HepG2 (cell line): ENCODE measurements around the gene SIK3. TPM values are rescaled to one million over a fixed set of nuclear protein-coding genes. Genes with fewer than 3 reads are reported as not detected.

Experiments
- ASH2L ChIP-seq: fragments of 300-600, 200-600 bp; sonication (generic); IDR thresholded peaks from 2 replicates; pipeline ENCODE4 v1.7.0; 2017; ENCODE audit warnings: low read depth, mild to moderate bottlenecking, moderate library complexity, mixed read lengths, low read length; ENCODE audit not compliant: insufficient read length
- ETV5 ChIP-seq: IDR thresholded peaks from 2 replicates; pipeline ENCODE4 v1.6.1; 2018; ENCODE audit warnings: missing biosample characterization, missing genetic modification reagents, inconsistent platforms, borderline replicate concordance
- KLF12 ChIP-seq: sonication (generic); formaldehyde crosslinking; IDR thresholded peaks from 2 replicates; pipeline ENCODE4 v1.4.0; 2020; ENCODE audit warnings: missing genetic modification reagents, borderline replicate concordance
- LCORL ChIP-seq, 2 experiments: fragments of 450-650 bp in 1 of 2; sonication (generic) in 1 of 2; formaldehyde crosslinking in 1 of 2; IDR thresholded peaks; 2 replicates each; pipeline versions ENCODE4 v1.5.0 to v1.6.1; 2017 to 2020; ENCODE audit warnings: antibody characterized with exemption in 1 of 2, missing genetic modification reagents in 1 of 2
- MYC ChIP-seq: sonication (generic); formaldehyde crosslinking; IDR thresholded peaks from 2 replicates; pipeline ENCODE4 v1.9.0; 2021; ENCODE audit warnings: missing genetic modification reagents, borderline replicate concordance
- REPIN1 ChIP-seq: sonication (generic); formaldehyde crosslinking; IDR thresholded peaks from 2 replicates; pipeline ENCODE4 v1.8.0; 2022; ENCODE audit warnings: missing genetic modification reagents, low read depth, mild to moderate bottlenecking, borderline replicate concordance
- SALL1 ChIP-seq: sonication (generic); formaldehyde crosslinking; IDR thresholded peaks from 2 replicates; pipeline ENCODE4 v1.8.0; 2022; ENCODE audit warnings: mild to moderate bottlenecking, missing genetic modification reagents
- SIN3A ChIP-seq: IDR thresholded peaks from 2 replicates; pipeline ENCODE4 v1.6.1; 2011; ENCODE audit warnings: low read depth, mild to moderate bottlenecking, control low read depth, low read length, borderline replicate concordance
- SOX6 ChIP-seq, 2 experiments: fragments of 450-650 bp in 1 of 2; sonication (generic) in 1 of 2; formaldehyde crosslinking in 1 of 2; IDR thresholded peaks; 2 replicates each; pipeline versions ENCODE4 v1.4.0 to v1.6.1; 2017 to 2020; ENCODE audit warnings: antibody characterized with exemption in 1 of 2, mild to moderate bottlenecking in 1 of 2, missing genetic modification reagents in 1 of 2
- ZSCAN30 ChIP-seq: sonication (generic); formaldehyde crosslinking; IDR thresholded peaks from 2 replicates; pipeline ENCODE4 v1.5.0; 2020; ENCODE audit warnings: mild to moderate bottlenecking, missing genetic modification reagents
- polyA plus RNA-seq, 8 experiments: library from polyadenylated mRNA; depleted of rRNA in 3 of 8; stranded (reverse) in 7 of 8; unstranded in 1 of 8; fragments of >200 nt; fragmentation: Illumina TruSeq in 4 of 8; extraction: Trizol in 4 of 8; gene quantifications; 2 replicates each; pipeline versions ENCODE4 v1.2.1 to v1.2.3, GENCODE V29; 2011 to 2016; ENCODE audit warnings: low read depth in 4 of 8, missing spikeins in 1 of 8, mixed read lengths in 1 of 8; ENCODE audit not compliant: insufficient read depth in 1 of 8
- total RNA-seq, 5 experiments: library from RNA; depleted of rRNA; stranded (reverse); fragments of >200 nt; fragmentation: Illumina TruSeq; extraction: Trizol; gene quantifications; 2 replicates each; pipeline ENCODE4 v1.2.3, GENCODE V29; 2016; ENCODE audit warnings: low read depth in 1 of 5
- TF ChIP-seq, protein P1 (sequence below): sonication (generic); formaldehyde crosslinking; IDR thresholded peaks from 2 replicates; pipeline ENCODE4 v1.5.1; 2020; ENCODE audit warnings: mild to moderate bottlenecking, missing genetic modification reagents
- TF ChIP-seq, protein P2 (sequence below): IDR thresholded peaks from 2 replicates; pipeline ENCODE4 v1.6.1; 2016; ENCODE audit warnings: missing compliant biosample characterization, missing genetic modification reagents, borderline replicate concordance
- TF ChIP-seq, protein P3 (sequence below): sonication (generic); formaldehyde crosslinking; IDR thresholded peaks from 2 replicates; pipeline ENCODE4 v1.8.1; 2023; ENCODE audit warnings: mild to moderate bottlenecking, missing genetic modification reagents
- TF ChIP-seq, protein P4 (sequence below): sonication (generic); formaldehyde crosslinking; IDR thresholded peaks from 2 replicates; pipeline ENCODE4 v1.5.0; 2020; ENCODE audit warnings: mild to moderate bottlenecking, missing genetic modification reagents
- TF ChIP-seq, protein P5 (sequence below): IDR thresholded peaks from 2 replicates; pipeline ENCODE4 v1.6.1; 2016

The SIK3 gene
- total and polyA plus RNA-seq, 2 of the 13 experiments (the other 11 are each of a cell fraction or from before 2014, with no cell fraction given): 5.7 to 9.8 TPM

DNA sequence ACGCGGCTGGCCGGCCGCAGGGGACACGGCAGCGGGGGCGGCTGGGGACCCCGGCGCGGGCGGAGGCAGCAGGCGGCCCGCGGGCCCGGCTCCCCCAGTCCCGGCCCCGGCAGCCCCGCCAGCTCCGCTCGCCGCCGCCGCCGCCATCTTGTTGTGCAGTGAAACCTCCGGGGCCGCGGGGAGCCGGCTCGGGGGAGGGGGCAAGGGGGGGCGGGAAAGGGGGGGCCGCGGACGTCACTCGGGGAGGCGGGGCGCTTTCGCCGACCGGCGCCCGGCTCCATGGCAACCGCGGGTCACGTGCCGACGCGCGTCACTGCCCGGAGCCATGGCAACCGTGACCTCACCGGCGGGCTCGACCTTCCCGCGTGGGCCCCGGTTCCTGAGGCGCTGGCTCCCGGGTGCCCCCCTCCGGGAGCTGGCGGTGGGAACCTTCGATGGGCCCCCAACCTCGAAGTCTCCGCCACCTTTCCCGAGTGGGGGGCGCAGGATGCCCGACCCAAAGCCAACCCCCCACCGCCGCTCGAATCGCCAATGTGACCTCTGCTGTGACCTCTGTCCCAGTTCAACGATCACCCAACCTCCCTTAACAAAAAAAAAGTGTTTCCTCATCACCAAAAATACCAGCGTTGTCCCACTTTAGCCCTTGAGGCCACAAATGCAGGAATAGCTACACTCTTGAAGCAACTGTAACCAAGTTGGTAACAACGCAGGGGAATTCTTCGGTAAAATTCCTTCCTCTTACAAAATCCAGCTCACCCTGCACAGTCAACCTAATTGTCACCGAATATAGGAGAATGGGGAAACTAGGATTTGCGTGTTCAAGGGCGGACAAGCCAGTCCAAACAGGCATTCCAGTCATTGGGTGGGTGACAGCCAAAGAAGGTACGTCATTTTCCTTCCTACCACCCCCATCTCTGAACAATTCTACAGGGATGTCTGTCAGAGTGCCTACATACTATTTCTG is at the start of gene SIK3 (continued):
- TF ChIP-seq, protein P1, sequence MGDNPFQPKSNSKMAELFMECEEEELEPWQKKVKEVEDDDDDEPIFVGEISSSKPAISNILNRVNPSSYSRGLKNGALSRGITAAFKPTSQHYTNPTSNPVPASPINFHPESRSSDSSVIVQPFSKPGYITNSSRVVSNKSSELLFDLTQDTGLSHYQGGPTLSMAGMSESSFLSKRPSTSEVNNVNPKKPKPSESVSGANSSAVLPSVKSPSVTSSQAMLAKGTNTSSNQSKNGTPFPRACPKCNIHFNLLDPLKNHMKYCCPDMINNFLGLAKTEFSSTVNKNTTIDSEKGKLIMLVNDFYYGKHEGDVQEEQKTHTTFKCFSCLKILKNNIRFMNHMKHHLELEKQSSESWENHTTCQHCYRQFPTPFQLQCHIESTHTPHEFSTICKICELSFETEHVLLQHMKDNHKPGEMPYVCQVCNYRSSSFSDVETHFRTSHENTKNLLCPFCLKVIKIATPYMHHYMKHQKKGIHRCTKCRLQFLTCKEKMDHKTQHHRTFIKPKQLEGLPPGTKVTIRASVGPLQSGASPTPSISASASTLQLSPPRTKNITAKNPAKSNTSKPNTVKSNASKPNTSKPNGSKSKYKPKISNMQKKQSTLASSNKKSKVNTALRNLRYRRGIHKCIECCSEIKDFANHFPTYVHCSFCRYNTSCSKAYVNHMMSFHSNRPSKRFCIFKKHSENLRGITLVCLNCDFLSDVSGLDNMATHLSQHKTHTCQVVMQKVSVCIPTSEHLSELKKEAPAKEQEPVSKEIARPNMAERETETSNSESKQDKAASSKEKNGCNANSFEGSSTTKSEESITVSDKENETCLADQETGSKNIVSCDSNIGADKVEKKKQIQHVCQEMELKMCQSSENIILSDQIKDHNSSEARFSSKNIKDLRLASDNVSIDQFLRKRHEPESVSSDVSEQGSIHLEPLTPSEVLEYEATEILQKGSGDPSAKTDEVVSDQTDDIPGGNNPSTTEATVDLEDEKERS (CRISPR knock-in tag): peak; percentile 44; the same call in 1 of the 2 replicates
- TF ChIP-seq ETV5 (CRISPR knock-in tag): 0 out of 2 replicates have a peak, but pooled peaks have one; percentile 8
- peak; percentile 67; the same call in 1 of the 2 replicates for TF ChIP-seq MYC (CRISPR knock-in tag)
- TF ChIP-seq LCORL (IDR thresholded peaks at IDR 0.05): no peak
- TF ChIP-seq LCORL (CRISPR knock-in tag; IDR thresholded peaks at IDR 0.05): peak; percentile 58; the same call in 1 of the 2 replicates
- TF ChIP-seq, protein P2, sequence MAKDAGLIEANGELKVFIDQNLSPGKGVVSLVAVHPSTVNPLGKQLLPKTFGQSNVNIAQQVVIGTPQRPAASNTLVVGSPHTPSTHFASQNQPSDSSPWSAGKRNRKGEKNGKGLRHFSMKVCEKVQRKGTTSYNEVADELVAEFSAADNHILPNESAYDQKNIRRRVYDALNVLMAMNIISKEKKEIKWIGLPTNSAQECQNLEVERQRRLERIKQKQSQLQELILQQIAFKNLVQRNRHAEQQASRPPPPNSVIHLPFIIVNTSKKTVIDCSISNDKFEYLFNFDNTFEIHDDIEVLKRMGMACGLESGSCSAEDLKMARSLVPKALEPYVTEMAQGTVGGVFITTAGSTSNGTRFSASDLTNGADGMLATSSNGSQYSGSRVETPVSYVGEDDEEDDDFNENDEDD: peak; percentile 30; the same call in 1 of the 2 replicates
- TF ChIP-seq, protein P3, sequence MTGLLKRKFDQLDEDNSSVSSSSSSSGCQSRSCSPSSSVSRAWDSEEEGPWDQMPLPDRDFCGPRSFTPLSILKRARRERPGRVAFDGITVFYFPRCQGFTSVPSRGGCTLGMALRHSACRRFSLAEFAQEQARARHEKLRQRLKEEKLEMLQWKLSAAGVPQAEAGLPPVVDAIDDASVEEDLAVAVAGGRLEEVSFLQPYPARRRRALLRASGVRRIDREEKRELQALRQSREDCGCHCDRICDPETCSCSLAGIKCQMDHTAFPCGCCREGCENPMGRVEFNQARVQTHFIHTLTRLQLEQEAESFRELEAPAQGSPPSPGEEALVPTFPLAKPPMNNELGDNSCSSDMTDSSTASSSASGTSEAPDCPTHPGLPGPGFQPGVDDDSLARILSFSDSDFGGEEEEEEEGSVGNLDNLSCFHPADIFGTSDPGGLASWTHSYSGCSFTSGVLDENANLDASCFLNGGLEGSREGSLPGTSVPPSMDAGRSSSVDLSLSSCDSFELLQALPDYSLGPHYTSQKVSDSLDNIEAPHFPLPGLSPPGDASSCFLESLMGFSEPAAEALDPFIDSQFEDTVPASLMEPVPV: peak; percentile 51; the same call in 1 of the 2 replicates
- TF ChIP-seq, protein P4, sequence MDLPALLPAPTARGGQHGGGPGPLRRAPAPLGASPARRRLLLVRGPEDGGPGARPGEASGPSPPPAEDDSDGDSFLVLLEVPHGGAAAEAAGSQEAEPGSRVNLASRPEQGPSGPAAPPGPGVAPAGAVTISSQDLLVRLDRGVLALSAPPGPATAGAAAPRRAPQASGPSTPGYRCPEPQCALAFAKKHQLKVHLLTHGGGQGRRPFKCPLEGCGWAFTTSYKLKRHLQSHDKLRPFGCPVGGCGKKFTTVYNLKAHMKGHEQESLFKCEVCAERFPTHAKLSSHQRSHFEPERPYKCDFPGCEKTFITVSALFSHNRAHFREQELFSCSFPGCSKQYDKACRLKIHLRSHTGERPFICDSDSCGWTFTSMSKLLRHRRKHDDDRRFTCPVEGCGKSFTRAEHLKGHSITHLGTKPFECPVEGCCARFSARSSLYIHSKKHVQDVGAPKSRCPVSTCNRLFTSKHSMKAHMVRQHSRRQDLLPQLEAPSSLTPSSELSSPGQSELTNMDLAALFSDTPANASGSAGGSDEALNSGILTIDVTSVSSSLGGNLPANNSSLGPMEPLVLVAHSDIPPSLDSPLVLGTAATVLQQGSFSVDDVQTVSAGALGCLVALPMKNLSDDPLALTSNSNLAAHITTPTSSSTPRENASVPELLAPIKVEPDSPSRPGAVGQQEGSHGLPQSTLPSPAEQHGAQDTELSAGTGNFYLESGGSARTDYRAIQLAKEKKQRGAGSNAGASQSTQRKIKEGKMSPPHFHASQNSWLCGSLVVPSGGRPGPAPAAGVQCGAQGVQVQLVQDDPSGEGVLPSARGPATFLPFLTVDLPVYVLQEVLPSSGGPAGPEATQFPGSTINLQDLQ (CRISPR knock-in tag): 0 out of 2 replicates have a peak, but pooled peaks have one; percentile 38
- TF ChIP-seq, protein P5, sequence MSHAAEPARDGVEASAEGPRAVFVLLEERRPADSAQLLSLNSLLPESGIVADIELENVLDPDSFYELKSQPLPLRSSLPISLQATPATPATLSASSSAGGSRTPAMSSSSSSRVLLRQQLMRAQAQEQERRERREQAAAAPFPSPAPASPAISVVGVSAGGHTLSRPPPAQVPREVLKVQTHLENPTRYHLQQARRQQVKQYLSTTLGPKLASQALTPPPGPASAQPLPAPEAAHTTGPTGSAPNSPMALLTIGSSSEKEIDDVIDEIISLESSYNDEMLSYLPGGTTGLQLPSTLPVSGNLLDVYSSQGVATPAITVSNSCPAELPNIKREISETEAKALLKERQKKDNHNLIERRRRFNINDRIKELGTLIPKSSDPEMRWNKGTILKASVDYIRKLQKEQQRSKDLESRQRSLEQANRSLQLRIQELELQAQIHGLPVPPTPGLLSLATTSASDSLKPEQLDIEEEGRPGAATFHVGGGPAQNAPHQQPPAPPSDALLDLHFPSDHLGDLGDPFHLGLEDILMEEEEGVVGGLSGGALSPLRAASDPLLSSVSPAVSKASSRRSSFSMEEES (CRISPR knock-in tag): peak; percentile 81
- TF ChIP-seq SOX6 (IDR thresholded peaks at IDR 0.05): no peak
- TF ChIP-seq SOX6 (CRISPR knock-in tag; IDR thresholded peaks at IDR 0.05): peak; percentile 58
- TF ChIP-seq SALL1: peak; percentile 52; the same call in 1 of the 2 replicates
- TF ChIP-seq ASH2L: peak; percentile 61
- TF ChIP-seq REPIN1 (CRISPR knock-in tag): peak; percentile 27; the same call in 1 of the 2 replicates
- TF ChIP-seq KLF12 (CRISPR knock-in tag): no peak
- TF ChIP-seq ZSCAN30 (CRISPR knock-in tag): no peak
- peak; percentile 92 for TF ChIP-seq SIN3A
